ENCODE measurements around the gene ZNF592.

The ZNF592 gene

DNA sequence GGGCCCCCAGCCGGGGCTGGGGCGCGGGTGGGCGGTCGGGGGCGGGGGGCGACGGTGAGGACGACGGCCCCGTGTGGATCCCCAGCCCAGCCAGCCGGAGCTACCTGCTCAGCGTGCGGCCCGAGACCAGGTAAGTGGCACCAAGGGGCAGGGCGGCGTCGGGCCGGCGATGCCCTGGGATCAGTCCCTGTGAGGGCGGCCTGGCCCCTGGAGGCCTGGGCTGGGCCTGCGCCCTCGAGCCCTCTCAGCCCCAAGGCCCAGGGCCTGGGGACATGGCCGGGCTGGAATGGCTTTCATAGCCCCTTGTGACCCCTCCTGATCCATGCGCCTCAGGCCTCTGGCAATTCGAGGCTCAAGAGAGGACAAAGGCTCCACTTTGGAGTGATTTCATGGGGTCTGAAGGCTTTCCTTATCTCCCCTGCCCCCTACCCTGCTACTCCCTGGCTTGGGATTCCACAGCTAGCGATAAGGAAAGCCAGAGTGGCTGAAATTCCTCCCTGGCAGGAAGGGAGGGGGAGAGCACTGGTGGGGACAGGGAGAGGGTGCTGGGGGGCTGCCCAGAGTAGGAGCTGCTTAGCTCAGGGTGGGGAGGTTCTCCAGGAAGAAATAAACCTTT, 69.2 kb downstream of the ZNF592 start:
- TF ChIP-seq CTCF (IDR thresholded peaks at IDR 0.05; ENCODE audit: low read depth, low read length): no peak
- no peak overlapping the region for H3K4me3 ChIP-seq (ENCODE audit: low read depth, low read length)

DNA sequence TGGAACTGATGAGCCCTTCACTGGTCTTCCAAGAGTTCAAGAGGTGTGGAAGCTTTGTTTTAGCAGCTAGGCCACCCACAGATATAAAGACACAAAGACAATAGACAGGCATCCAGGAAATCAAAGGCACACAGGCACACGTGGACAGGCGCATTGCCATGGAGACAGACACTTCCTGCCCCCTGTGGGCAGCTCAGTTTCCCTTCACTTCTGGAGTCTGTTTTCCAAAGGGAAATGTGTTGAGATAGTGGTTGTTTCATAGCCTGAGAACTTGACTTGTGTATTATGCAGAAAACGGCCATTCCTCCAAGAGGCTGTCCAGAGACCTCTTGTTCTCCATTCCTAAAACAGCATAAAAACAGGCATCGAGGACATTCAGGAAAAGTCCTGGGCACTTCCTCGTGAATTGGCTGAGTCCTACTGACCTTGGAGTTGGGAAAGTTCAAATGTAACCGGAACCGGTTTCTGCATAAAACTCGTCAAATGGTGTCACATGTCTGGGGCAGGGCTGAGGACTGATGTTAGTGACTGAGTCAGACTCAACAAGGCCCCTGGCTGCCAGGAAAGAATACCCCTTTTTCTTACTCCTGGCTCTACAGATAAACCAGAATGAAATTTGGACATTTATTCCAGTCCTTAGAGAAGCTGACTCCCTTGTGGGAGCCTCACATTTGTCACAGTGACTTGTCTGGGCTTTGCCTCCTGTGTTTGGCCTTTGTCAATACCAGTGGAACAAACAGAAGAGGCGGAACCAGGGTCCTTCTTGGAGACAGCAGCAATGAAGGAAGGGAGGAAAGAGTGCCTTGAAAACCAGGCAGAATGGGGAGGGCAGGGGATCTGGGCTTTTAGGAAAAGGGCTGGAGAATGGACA, 70.1 kb downstream of the ZNF592 start:
- no peaks in the 10 kb centered on the region; the same call in 1 of the 2 replicates for H3K9me3 ChIP-seq

More for the DNA sequence above, 69.2 kb downstream of the ZNF592 start:
- DNase-seq: no peak
- Histone ChIP-seq H3K36me3 (no peaks in the 10 kb centered on the region; the same call in 1 of the 2 replicates), H3K27me3 (no peaks in the 10 kb centered on the region), H3K4me1 (peaks cover 14% of the 10 kb centered on the region), H3K9me3 (no peaks in the 10 kb centered on the region; the same call in 1 of the 2 replicates)

GRCh38 chr15:84819291-84819768, 70.9 kb downstream of the ZNF592 start:
- Histone ChIP-seq H3K4me1 (peaks cover 14% of the 10 kb centered on the region), H3K27me3 (no peaks in the 10 kb centered on the region), H3K36me3 (no peaks in the 10 kb centered on the region; the same call in 1 of the 2 replicates), H3K9me3 (no peaks in the 10 kb centered on the region; the same call in 1 of the 2 replicates), H3K4me3 (ENCODE audit: low read depth, low read length) (no peak overlapping the region)
- peak; percentile 45; the same call in 1 of the 2 replicates for TF ChIP-seq CTCF (IDR thresholded peaks at IDR 0.05; ENCODE audit: low read depth, low read length)
- peak; percentile 48 for DNase-seq

More for the DNA sequence above, 70.1 kb downstream of the ZNF592 start:
- Histone ChIP-seq H3K27me3 (no peaks in the 10 kb centered on the region), H3K4me3 (ENCODE audit: low read depth, low read length) (no peak overlapping the region), H3K4me1 (peaks cover 14% of the 10 kb centered on the region), H3K36me3 (no peaks in the 10 kb centered on the region; the same call in 1 of the 2 replicates)
- DNase-seq: no peak
- TF ChIP-seq CTCF (IDR thresholded peaks at IDR 0.05; ENCODE audit: low read depth, low read length): no peak

DNA sequence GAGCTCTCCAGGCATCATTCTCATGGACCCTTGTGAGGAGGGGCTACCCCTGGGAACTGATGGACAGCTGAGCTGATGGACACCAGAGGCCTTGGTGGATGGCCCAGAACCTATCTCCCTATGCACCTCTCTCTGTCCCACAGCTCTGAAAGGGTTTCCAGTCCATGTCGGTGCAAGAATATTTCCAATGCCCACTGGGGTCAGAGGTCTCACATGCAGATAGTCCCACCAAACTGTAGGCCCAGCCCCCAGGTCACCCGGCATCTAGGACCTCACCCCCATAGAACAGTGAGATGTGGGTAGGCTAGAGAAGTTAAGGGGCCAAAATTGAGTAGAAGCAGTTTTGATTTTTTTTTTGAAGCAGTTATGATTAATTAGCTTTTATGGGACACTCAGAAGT, 71.4 kb downstream of the ZNF592 start:
- H3K4me1 ChIP-seq: peaks cover 14% of the 10 kb centered on the region
- no peak overlapping the region for H3K4me3 ChIP-seq (ENCODE audit: low read depth, low read length)
- H3K27me3 ChIP-seq: no peaks in the 10 kb centered on the region
- H3K36me3 ChIP-seq: no peaks in the 10 kb centered on the region; the same call in 1 of the 2 replicates
- no peak for TF ChIP-seq CTCF (IDR thresholded peaks at IDR 0.05; ENCODE audit: low read depth, low read length)
- no peak for DNase-seq
- H3K9me3 ChIP-seq: no peaks in the 10 kb centered on the region; the same call in 1 of the 2 replicates

GRCh38 chr15:84821501-84822021, 73.2 kb downstream of the ZNF592 start:
- Histone ChIP-seq H3K27me3 (no peaks in the 10 kb centered on the region), H3K4me3 (ENCODE audit: low read depth, low read length) (no peak overlapping the region), H3K9me3 (no peaks in the 10 kb centered on the region; the same call in 1 of the 2 replicates), H3K4me1 (peaks cover 17% of the 10 kb centered on the region), H3K36me3 (no peaks in the 10 kb centered on the region; the same call in 1 of the 2 replicates)
- no peak for TF ChIP-seq CTCF (IDR thresholded peaks at IDR 0.05; ENCODE audit: low read depth, low read length)
- no peak for DNase-seq
